NCI-H128 (cell line): ENCODE data around the gene PRICKLE2.

Source experiments
- DNase-seq: peaks from one replicate; lab custom pipeline; 2025; ENCODE audit not compliant: unreplicated experiment; lab: John Stamatoyannopoulos, UW

PRICKLE2 gene

GRCh38 chr3:64053581-64053980, 171.7 kb downstream of the PRICKLE2 start:
- DNase-seq = no peak

DNA sequence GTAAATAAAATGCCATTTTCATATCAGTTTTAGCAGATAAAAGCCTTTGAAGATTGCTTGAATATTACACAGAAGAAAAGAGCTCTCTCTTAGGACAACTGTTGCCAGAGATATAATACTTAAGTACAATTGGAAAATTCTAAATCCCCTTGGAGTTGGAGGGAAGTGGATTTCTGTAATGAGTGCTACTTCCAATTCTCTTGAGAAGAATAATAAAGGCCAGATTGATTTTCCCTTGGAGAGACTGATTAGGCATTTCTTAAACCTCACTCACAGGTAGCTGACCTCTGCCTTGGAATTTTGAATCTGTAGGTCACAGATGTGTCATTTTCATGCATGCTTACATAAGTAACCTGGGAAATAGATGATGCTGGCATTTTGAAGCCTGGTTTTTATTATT, 172.1 kb downstream of the PRICKLE2 start:
- DNase-seq = no peak

- DNase-seq = no peak
Observed at GRCh38 chr3:64049832-64050231, 175.4 kb downstream of the PRICKLE2 start.

- no peak for DNase-seq
Observed at GRCh38 chr3:64049136-64049535, 176.1 kb downstream of the PRICKLE2 start.

- no peak for DNase-seq
Observed at GRCh38 chr3:64048631-64049061, 176.6 kb downstream of the PRICKLE2 start.

DNA sequence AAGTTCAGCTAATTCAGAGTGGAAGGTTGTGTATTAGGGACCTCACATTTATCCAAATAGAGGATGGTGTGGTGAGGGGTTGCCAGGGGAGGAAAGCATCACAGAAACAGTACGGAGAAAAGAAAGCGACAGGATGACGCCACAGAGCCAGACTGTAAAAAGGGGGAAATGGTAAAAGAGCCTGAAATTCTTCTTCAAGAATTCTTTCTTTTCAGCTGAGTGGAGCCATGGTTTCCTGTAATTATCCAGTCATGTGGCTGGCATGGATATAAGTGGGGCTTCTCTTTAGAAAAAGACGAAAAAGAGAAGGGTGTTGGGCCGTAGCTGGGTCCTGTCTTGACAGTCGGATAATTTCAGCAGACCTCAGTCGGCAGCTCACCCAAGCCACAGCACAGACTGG, 177.5 kb downstream of the PRICKLE2 start:
- DNase-seq = no peak

GRCh38 chr3:64046996-64047594, 178.2 kb downstream of the PRICKLE2 start:
- DNase-seq = no peak

DNA sequence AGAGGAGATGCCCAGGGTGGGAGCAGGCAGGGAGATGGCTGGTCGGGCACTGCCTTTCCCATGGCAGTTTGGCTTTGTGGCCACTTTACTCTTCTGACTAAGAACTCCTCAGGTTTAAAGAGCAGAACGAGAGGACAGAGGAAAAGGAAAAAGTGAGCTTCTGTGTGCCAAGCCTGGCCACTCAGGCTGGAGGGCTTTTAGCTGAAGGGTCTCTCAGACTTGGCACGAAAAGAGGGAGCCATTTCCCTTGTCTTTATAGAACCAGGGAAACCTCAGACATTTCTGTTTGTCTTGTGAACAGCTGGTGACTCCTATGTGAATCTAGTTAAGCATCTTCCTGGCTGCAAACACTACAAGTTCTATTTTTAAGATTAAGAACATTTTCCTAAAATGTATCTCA, 178.7 kb downstream of the PRICKLE2 start:
- DNase-seq = no peak

DNA sequence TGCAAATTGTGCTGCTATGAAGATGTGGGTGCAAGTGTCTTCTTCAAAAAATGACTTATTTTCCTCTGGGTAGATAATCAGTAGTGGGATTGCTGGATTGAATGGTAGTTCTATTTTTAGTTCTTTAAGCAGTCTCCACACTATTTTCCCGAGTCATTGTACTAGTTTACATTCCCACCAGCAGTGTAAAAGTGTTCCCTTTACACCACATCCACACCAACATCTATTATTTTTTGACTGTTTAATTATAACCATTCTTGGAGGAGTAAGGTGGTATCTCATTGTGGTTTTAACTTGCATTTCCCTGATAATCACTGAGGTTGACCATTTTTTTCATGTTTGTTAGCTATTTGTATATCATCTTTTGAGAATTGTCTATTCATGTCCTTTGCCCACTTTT, 182.3 kb downstream of the PRICKLE2 start:
- no peak for DNase-seq
